B cell (primary cell): ENCODE measurements around the gene SCPEP1. TPM values are rescaled to one million over a fixed set of nuclear protein-coding genes. Genes with fewer than 3 reads are reported as not detected.

Experiments used
- ATAC-seq: fragments of 200-7000 bp; cut with Tn5 transposase; one replicate; pipeline ENCODE4 v1.10.0; 2021; ENCODE audit warnings: low read depth, mild to moderate bottlenecking, moderate number of reproducible peaks, moderate library complexity
- CTCF ChIA-PET: fragments of 350-600 bp; sonication (Branson Sonifier 250); formaldehyde crosslinking; loops from one replicate; lab custom pipeline; 2021; ENCODE audit warnings: antibody characterized with exemption, inconsistent platforms; lab: Charles Lee
- POLR2A ChIA-PET: fragments of 350-600 bp; sonication (Branson Sonifier 250); formaldehyde crosslinking; loops from one replicate; lab custom pipeline; 2021; ENCODE audit warnings: antibody characterized with exemption; lab: Charles Lee
- DNase-seq: peaks from one replicate; pipeline ENCODE4 v3.0.0; 2013
- H2AFZ ChIP-seq: 2 replicates; pipeline ENCODE4 v1.6.1; 2012; ENCODE audit warnings: mild to moderate bottlenecking, low read depth, low read length; ENCODE audit not compliant: insufficient read depth, poor library complexity, severe bottlenecking
- H3K27ac ChIP-seq, 2 donors: 1 replicate in 1 of 2; 2 replicates in 1 of 2; pipeline ENCODE4 v1.5.1; 2012 to 2013; ENCODE audit warnings: low read length in 2 of 2, mild to moderate bottlenecking in 2 of 2, moderate library complexity in 1 of 2
- H3K27me3 ChIP-seq, 4 experiments: fragments of 200-600 bp in 1 of 4; sonication (generic) in 1 of 4; replicated peaks in 1 of 4; 1 replicate in 2 of 4; 2 replicates in 2 of 4; pipeline versions ENCODE4 v1.6.1 to v1.7.0; 2013 to 2016; ENCODE audit warnings: low read length in 3 of 4, mild to moderate bottlenecking in 2 of 4, mixed read lengths in 1 of 4, moderate library complexity in 1 of 4; ENCODE audit not compliant: insufficient read depth in 4 of 4, control insufficient read depth in 3 of 4; ENCODE audit errors: control extremely low read depth in 1 of 4
- H3K36me3 ChIP-seq, 2 experiments: replicated peaks in 1 of 2; 1 replicate in 1 of 2; 2 replicates in 1 of 2; pipeline versions ENCODE4 v1.6.1 to v1.7.1; 2013; ENCODE audit warnings: low read length in 1 of 2; ENCODE audit not compliant: insufficient read depth in 2 of 2, control insufficient read depth in 1 of 2; ENCODE audit errors: control extremely low read depth in 1 of 2, extremely low read depth in 1 of 2
- H3K4me1 ChIP-seq, 2 donors: fragments of 200-600 bp in 1 of 2; sonication (generic) in 1 of 2; 1 replicate in 1 of 2; 2 replicates in 1 of 2; pipeline versions ENCODE4 v1.5.1 to v1.6.1; 2013 to 2017; ENCODE audit warnings: low read length in 2 of 2; ENCODE audit not compliant: control insufficient read depth in 2 of 2, insufficient read depth in 2 of 2
- H3K4me2 ChIP-seq: replicated peaks from 2 replicates; pipeline ENCODE3; 2012; ENCODE audit warnings: mild to moderate bottlenecking, low read depth, low read length; ENCODE audit not compliant: poor library complexity, severe bottlenecking
- H3K4me3 ChIP-seq, 5 experiments: fragments of 200-600 bp in 1 of 5; sonication (generic) in 1 of 5; 1 replicate in 3 of 5; 2 replicates in 2 of 5; pipeline versions ENCODE4 v1.5.1 to v1.7.0; 2011 to 2016; ENCODE audit warnings: low read length in 4 of 5, mild to moderate bottlenecking in 4 of 5, low read depth in 2 of 5, control low read depth in 1 of 5, moderate library complexity in 1 of 5; ENCODE audit not compliant: insufficient read depth in 1 of 5; ENCODE audit errors: control extremely low read depth in 1 of 5, extremely low read depth in 1 of 5
- H3K79me2 ChIP-seq: fragments of 200-600 bp; sonication (generic); one replicate; pipeline ENCODE4 v1.6.0; 2016; ENCODE audit warnings: low read length; ENCODE audit not compliant: control insufficient read depth, insufficient read depth
- H3K9ac ChIP-seq: fragments of 200-600 bp; sonication (generic); 2 replicates; pipeline ENCODE4 v1.6.1; 2017; ENCODE audit warnings: mild to moderate bottlenecking, low read length, moderate library complexity
- H3K9me3 ChIP-seq, 3 donors: one replicate each; pipeline versions ENCODE4 v1.6.1 to v1.7.1; 2013; ENCODE audit warnings: low read length in 2 of 3; ENCODE audit not compliant: control insufficient read depth in 2 of 3, insufficient read depth in 1 of 3; ENCODE audit errors: control extremely low read depth in 1 of 3
- H4K20me1 ChIP-seq: 2 replicates; pipeline ENCODE4 v1.6.0; 2012; ENCODE audit warnings: mild to moderate bottlenecking, low read length; ENCODE audit not compliant: insufficient read depth, control insufficient read depth, poor library complexity, severe bottlenecking
- H3K27ac Mint-ChIP-seq: one replicate; pipeline ENCODE4 v1.8.0; 2021; ENCODE audit warnings: mixed read lengths
- H3K27me3 Mint-ChIP-seq: one replicate; pipeline ENCODE4 v1.8.0; 2021; ENCODE audit warnings: mixed read lengths
- H3K4me1 Mint-ChIP-seq: one replicate; pipeline ENCODE4 v1.8.0; 2021; ENCODE audit warnings: mixed read lengths
- H3K4me3 Mint-ChIP-seq: one replicate; pipeline ENCODE4 v1.8.0; 2021; ENCODE audit warnings: mixed read lengths
- H3K9me3 Mint-ChIP-seq: one replicate; pipeline ENCODE4 v1.8.0; 2022; ENCODE audit warnings: mixed read lengths; ENCODE audit not compliant: insufficient read depth
- EZH2 ChIP-seq: IDR thresholded peaks from 2 replicates; pipeline ENCODE4 v1.6.1; 2012; ENCODE audit warnings: borderline replicate concordance, low read depth, mild to moderate bottlenecking, moderate library complexity, low read length; ENCODE audit not compliant: insufficient read depth, poor library complexity, severe bottlenecking
- WGBS: methylation state at CpG from one replicate; pipeline ENCODE4 v1.1.5; 2013; ENCODE audit warnings: missing lambda C conversion rate; ENCODE audit not compliant: insufficient coverage; 5-methylcytosine and 5-hydroxymethylcytosine counted together
- intact Hi-C: fragments of 100-400 bp; cut with micrococcal nuclease; formaldehyde crosslinking; loops from one replicate; pipeline ENCODE4 v1.10.0; 2022
- polyA plus RNA-seq: library from polyadenylated mRNA; depleted of rRNA; stranded (reverse); fragments of >200 nt; gene quantifications from 2 replicates; pipeline ENCODE4 v1.2.3, GENCODE V29; 2012
- total RNA-seq, 2 donors: library from RNA; stranded (reverse); fragments of 120-200 nt in 1 of 2; gene quantifications; 1 replicate in 1 of 2; 2 replicates in 1 of 2; pipeline versions ENCODE4 v1.2.3 to v1.2.4, GENCODE V29; 2013 to 2022
- TF ChIP-seq, protein P1 (sequence below): fragments of 200-600 bp; IDR thresholded peaks from one replicate; pipeline ENCODE4 v1.8.0; 2022; ENCODE audit warnings: antibody characterized with exemption, mild to moderate bottlenecking

Gene SCPEP1
- total and polyA plus RNA-seq, 2 donors (not counting 1 experiment from before 2014, with no cell fraction given): 66.6 to 121 TPM

DNA sequence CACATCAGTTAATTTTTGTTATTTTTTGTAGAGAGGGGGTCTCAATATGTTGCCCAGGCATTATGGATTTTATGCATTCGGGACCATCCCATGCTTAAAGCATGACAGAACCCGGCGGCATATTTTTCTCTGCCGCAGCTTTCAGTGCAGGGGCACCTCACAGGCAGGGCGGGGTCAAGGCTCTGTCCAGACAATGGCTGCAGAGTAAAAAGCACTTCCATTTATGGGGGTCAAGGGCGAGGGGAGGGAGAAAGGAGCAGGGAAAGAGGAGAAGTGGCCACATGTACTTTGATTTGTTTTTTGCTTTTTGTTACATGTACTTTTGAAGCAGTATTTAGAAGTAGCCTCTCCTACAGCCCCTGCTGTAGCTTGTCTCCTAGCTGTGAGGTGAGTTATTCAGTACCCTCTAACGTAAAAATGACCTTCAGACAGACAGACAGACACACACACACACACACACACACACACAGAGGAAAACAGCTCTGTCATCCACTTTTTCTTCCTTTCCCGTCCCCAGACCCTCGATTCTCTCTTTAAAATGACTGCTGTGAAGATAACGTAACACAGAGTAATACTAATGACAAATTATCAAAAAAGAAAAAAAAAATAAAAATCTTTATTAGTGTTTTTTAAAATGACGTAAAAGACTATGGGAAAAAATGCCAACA lies 856 bp upstream of the SCPEP1 start:
- DNase-seq (no peak), ATAC-seq (no peak)
- Histone ChIP-seq H3K4me2 (peak overlapping the region; percentile 90), H3K79me2 (peaks cover 43% of the 10 kb centered on the region), H3K9me3 (no peaks in the 10 kb centered on the region), H3K27me3 (no peaks in the 10 kb centered on the region), H3K4me3 (peak overlapping the region in 4 of 5 experiments; percentile 65 to 87 (median 78)), H2AFZ (peak overlapping the region; percentile 67), H3K4me1 (peaks cover 13 to 18% of the 10 kb centered on the region in 2 donors), H4K20me1 (peaks cover 12% of the 10 kb centered on the region), H3K27ac (no peak overlapping the region), H3K36me3 (peaks cover 0 to 11% of the 10 kb centered on the region in 2 experiments), H3K9ac (peak overlapping the region; percentile 84)
- H3K9me3 Mint-ChIP-seq: no peaks in the 10 kb centered on the region
- ChIA-PET CTCF (interaction anchor here (0.6 to 3.4 kb wide), 7 partner anchors 13 to 108 kb away, joined by 3 to 14 read pairs (median 4); partner anchors contain the start of genes AKAP1 and COIL), POLR2A (interaction anchor here (1.7 to 3.3 kb wide), 2 partner anchors 28 to 108 kb away, joined by 8 to 21 read pairs; partner anchors contain the start of gene AKAP1)
- H3K27ac Mint-ChIP-seq: peak overlapping the region; percentile 26
- H3K27me3 Mint-ChIP-seq: no peaks in the 10 kb centered on the region
- peak overlapping the region; percentile 84 for H3K4me3 Mint-ChIP-seq
- intact Hi-C loops: loop anchor here (1.0 kb wide), 1 partner anchor 63 kb away; the partner anchor contains the start of gene TRIM25
- H3K4me1 Mint-ChIP-seq: peaks cover 30% of the 10 kb centered on the region
- whole genome bisulfite sequencing: 89% methylated on average over 3 of the region's 11 CpGs
- no peak for TF ChIP-seq EZH2
- TF ChIP-seq, protein P1, sequence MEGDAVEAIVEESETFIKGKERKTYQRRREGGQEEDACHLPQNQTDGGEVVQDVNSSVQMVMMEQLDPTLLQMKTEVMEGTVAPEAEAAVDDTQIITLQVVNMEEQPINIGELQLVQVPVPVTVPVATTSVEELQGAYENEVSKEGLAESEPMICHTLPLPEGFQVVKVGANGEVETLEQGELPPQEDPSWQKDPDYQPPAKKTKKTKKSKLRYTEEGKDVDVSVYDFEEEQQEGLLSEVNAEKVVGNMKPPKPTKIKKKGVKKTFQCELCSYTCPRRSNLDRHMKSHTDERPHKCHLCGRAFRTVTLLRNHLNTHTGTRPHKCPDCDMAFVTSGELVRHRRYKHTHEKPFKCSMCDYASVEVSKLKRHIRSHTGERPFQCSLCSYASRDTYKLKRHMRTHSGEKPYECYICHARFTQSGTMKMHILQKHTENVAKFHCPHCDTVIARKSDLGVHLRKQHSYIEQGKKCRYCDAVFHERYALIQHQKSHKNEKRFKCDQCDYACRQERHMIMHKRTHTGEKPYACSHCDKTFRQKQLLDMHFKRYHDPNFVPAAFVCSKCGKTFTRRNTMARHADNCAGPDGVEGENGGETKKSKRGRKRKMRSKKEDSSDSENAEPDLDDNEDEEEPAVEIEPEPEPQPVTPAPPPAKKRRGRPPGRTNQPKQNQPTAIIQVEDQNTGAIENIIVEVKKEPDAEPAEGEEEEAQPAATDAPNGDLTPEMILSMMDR: no peak
